ENCODE results near the gene TFPT. TPM values are rescaled to one million over a fixed set of nuclear protein-coding genes. Genes with fewer than 3 reads are reported as not detected.
A peak's percentile ranks its signal among the peaks of the same experiment; 100 is the strongest.
"Not testable (repeated sequence)": the region's sequence is repeated elsewhere in the genome, so short reads cannot be mapped to it uniquely, and the experiment has no call there.

Gene TFPT
- total RNA-seq, 1 experiment from 2014 or later, result 19.9 TPM

GRCh38 chr19:54128796-54129616, 13.5 kb upstream of the TFPT start:
- no peak for DNase-seq (ENCODE audit: low read depth)
- in situ Hi-C loops (cut with HindIII; ENCODE audit: low pct_unique_long_range_greater_than_20kb, low sequenced_read_pairs), result no loop called here

GRCh38 chr19:54128441-54128725, 12.9 kb upstream of the TFPT start:
- in situ Hi-C loops (cut with HindIII; ENCODE audit: low pct_unique_long_range_greater_than_20kb, low sequenced_read_pairs), result no loop called here

GRCh38 chr19:54127688-54128440, 12.4 kb upstream of the TFPT start:
- DNase-seq (ENCODE audit: low read depth), result no peak
- in situ Hi-C loops (cut with HindIII; ENCODE audit: low pct_unique_long_range_greater_than_20kb, low sequenced_read_pairs), result no loop called here

More at GRCh38 chr19:54128441-54128725, 12.9 kb upstream of the TFPT start:
- no peak for DNase-seq (ENCODE audit: low read depth)

GRCh38 chr19:54125713-54126112, 10.3 kb upstream of the TFPT start:
- no peak for DNase-seq (ENCODE audit: low read depth)
- in situ Hi-C loops (cut with HindIII; ENCODE audit: low pct_unique_long_range_greater_than_20kb, low sequenced_read_pairs), result no loop called here

GRCh38 chr19:54124393-54124792, 8.9 kb upstream of the TFPT start:
- DNase-seq (ENCODE audit: low read depth), result no peak
- in situ Hi-C loops (cut with HindIII; ENCODE audit: low pct_unique_long_range_greater_than_20kb, low sequenced_read_pairs), result no loop called here

- DNase-seq (ENCODE audit: low read depth), result no peak
- in situ Hi-C loops (cut with HindIII; ENCODE audit: low pct_unique_long_range_greater_than_20kb, low sequenced_read_pairs), result no loop called here
Measured at GRCh38 chr19:54123682-54124081, 8.2 kb upstream of the TFPT start.

GRCh38 chr19:54121259-54121658, 5.8 kb upstream of the TFPT start:
- in situ Hi-C loops (cut with HindIII; ENCODE audit: low pct_unique_long_range_greater_than_20kb, low sequenced_read_pairs), result no loop called here
- no peak for DNase-seq (ENCODE audit: low read depth)

- in situ Hi-C loops (cut with HindIII; ENCODE audit: low pct_unique_long_range_greater_than_20kb, low sequenced_read_pairs), result no loop called here
- DNase-seq (ENCODE audit: low read depth), result no peak
Measured at GRCh38 chr19:54114340-54115108, 933 bp downstream of the TFPT start.

GRCh38 chr19:54109651-54110050, 5.8 kb downstream of the TFPT start:
- in situ Hi-C loops (cut with HindIII; ENCODE audit: low pct_unique_long_range_greater_than_20kb, low sequenced_read_pairs), result no loop called here
- no peak for DNase-seq (ENCODE audit: low read depth)

GRCh38 chr19:54108496-54108895, 7.0 kb downstream of the TFPT start:
- in situ Hi-C loops (cut with HindIII; ENCODE audit: low pct_unique_long_range_greater_than_20kb, low sequenced_read_pairs), result no loop called here
- DNase-seq (ENCODE audit: low read depth), result no peak

GRCh38 chr19:54107876-54108490, 7.5 kb downstream of the TFPT start:
- in situ Hi-C loops (cut with HindIII; ENCODE audit: low pct_unique_long_range_greater_than_20kb, low sequenced_read_pairs), result no loop called here

GRCh38 chr19:54106716-54107115, 8.7 kb downstream of the TFPT start:
- in situ Hi-C loops (cut with HindIII; ENCODE audit: low pct_unique_long_range_greater_than_20kb, low sequenced_read_pairs), result no loop called here
- no peak for DNase-seq (ENCODE audit: low read depth)

More at GRCh38 chr19:54107876-54108490, 7.5 kb downstream of the TFPT start:
- no peak for DNase-seq (ENCODE audit: low read depth)

- DNase-seq (ENCODE audit: low read depth), result no peak
- in situ Hi-C loops (cut with HindIII; ENCODE audit: low pct_unique_long_range_greater_than_20kb, low sequenced_read_pairs), result no loop called here
Measured at GRCh38 chr19:54105796-54106195, 9.7 kb downstream of the TFPT start.

GRCh38 chr19:54104998-54105715, 10.3 kb downstream of the TFPT start:
- in situ Hi-C loops (cut with HindIII; ENCODE audit: low pct_unique_long_range_greater_than_20kb, low sequenced_read_pairs), result no loop called here

GRCh38 chr19:54102421-54103169, 12.9 kb downstream of the TFPT start, which contains the start of gene NDUFA3:
NDUFA3 (plus strand) TSS chr19:54102855; CDS start chr19:54102879, 24 bp downstream.
- peak; percentile 94 for DNase-seq (ENCODE audit: low read depth)
- in situ Hi-C loops (cut with HindIII; ENCODE audit: low pct_unique_long_range_greater_than_20kb, low sequenced_read_pairs), result no loop called here

More at GRCh38 chr19:54104998-54105715, 10.3 kb downstream of the TFPT start:
- no peak for DNase-seq (ENCODE audit: low read depth)

- in situ Hi-C loops (cut with HindIII; ENCODE audit: low pct_unique_long_range_greater_than_20kb, low sequenced_read_pairs), result no loop called here
- DNase-seq (ENCODE audit: low read depth), result peak; percentile 23
Measured at GRCh38 chr19:54100561-54100960, 14.9 kb downstream of the TFPT start, which contains the start of gene OSCAR. OSCAR (minus strand) TSS chr19:54100803; CDS start chr19:54100792, 11 bp downstream.

GRCh38 chr19:54099903-54100255, 15.6 kb downstream of the TFPT start:
- in situ Hi-C loops (cut with HindIII; ENCODE audit: low pct_unique_long_range_greater_than_20kb, low sequenced_read_pairs), result not testable (repeated sequence)

More at GRCh38 chr19:54099903-54100255, 15.6 kb downstream of the TFPT start:
- not testable (repeated sequence) for DNase-seq (ENCODE audit: low read depth)
